ENCODE results near the gene RILPL1. TPM values are rescaled to one million over a fixed set of nuclear protein-coding genes. Genes with fewer than 3 reads are reported as not detected.

The RILPL1 gene
- polyA plus RNA-seq, 1 donor (not counting 4 experiments of a cell fraction or from before 2014, with no cell fraction given): 17.0 TPM

DNA sequence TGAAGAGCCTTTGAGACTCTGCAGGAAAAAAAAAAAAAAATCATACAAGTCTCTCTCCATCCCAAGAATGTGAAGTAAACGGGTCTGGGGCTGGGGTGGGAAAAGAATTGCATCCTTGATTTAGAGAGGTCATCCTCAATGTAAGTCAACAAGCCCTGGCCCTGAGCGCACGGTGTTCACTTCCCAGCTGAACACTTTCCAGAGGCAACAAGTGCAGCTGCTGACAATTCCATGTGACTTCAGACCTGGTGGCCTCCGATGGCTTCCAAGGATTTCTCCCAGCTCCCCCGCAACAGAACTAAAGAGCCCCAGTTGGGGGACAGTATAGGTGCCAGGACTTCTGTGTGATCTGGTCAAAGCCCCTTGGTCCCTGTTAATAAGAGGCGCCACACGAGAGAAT lies 2.4 kb downstream of the RILPL1 start:
- Histone ChIP-seq H3K79me2 (ENCODE audit: control insufficient read depth, insufficient read depth, low read length) (peaks cover 55% of the 10 kb centered on the region), H3K27me3 (ENCODE audit: control insufficient read depth, extremely low read depth, insufficient read depth, low read length) (no peaks in the 10 kb centered on the region), H3K36me3 (ENCODE audit: control insufficient read depth in 2 of 2, extremely low read depth in 1 of 2, insufficient read depth in 2 of 2, low read length in 2 of 2) (peaks cover 13 to 21% of the 10 kb centered on the region in 2 experiments), H3K9ac (ENCODE audit: control insufficient read depth, extremely low read depth, insufficient read depth, low read length) (no peak overlapping the region), H3K27ac (ENCODE audit: control insufficient read depth, insufficient read depth, low read length) (no peak overlapping the region), H4K20me1 (ENCODE audit: control insufficient read depth, extremely low read depth, insufficient read depth, low read length) (no peaks in the 10 kb centered on the region), H3K9me1 (ENCODE audit: control insufficient read depth, extremely low read depth, insufficient read depth, low read length) (peaks cover 2% of the 10 kb centered on the region), H3K4me1 (ENCODE audit: control insufficient read depth, extremely low read depth, insufficient read depth, low read length) (peaks cover 16% of the 10 kb centered on the region), H3K4me2 (ENCODE audit: control insufficient read depth, extremely low read depth, insufficient read depth, low read depth, low read length) (peak overlapping the region; percentile 66), H3K9me3 (ENCODE audit: control insufficient read depth, low read depth, low read length) (no peaks in the 10 kb centered on the region), H2AFZ (ENCODE audit: control insufficient read depth, low read length) (no peak overlapping the region), H3K4me3 (ENCODE audit: control insufficient read depth in 2 of 3, extremely low read depth in 1 of 3, insufficient read depth in 2 of 3, low read depth in 1 of 3, low read length in 3 of 3) (no peak overlapping the region)
- DNase-seq (ENCODE audit: low read depth, low spot score): no peak
- dilution Hi-C loops (cut with MboI; ENCODE audit: extremely low pct_ligation_motif_present, low sequenced_read_pairs): no loop called here
- FAIRE-seq: no peak
- TF ChIP-seq, protein P1, sequence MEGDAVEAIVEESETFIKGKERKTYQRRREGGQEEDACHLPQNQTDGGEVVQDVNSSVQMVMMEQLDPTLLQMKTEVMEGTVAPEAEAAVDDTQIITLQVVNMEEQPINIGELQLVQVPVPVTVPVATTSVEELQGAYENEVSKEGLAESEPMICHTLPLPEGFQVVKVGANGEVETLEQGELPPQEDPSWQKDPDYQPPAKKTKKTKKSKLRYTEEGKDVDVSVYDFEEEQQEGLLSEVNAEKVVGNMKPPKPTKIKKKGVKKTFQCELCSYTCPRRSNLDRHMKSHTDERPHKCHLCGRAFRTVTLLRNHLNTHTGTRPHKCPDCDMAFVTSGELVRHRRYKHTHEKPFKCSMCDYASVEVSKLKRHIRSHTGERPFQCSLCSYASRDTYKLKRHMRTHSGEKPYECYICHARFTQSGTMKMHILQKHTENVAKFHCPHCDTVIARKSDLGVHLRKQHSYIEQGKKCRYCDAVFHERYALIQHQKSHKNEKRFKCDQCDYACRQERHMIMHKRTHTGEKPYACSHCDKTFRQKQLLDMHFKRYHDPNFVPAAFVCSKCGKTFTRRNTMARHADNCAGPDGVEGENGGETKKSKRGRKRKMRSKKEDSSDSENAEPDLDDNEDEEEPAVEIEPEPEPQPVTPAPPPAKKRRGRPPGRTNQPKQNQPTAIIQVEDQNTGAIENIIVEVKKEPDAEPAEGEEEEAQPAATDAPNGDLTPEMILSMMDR (optimal IDR thresholded peaks at IDR 0.05 in 1 of 3, IDR thresholded peaks at IDR 0.05 in 1 of 3, conservative IDR thresholded peaks at IDR 0.05 in 1 of 3; ENCODE audit: extremely low read depth in 1 of 3, insufficient read depth in 2 of 3, low read length in 3 of 3): no peak
- no peak for TF ChIP-seq EZH2 (IDR thresholded peaks at IDR 0.05; ENCODE audit: low read length)

DNA sequence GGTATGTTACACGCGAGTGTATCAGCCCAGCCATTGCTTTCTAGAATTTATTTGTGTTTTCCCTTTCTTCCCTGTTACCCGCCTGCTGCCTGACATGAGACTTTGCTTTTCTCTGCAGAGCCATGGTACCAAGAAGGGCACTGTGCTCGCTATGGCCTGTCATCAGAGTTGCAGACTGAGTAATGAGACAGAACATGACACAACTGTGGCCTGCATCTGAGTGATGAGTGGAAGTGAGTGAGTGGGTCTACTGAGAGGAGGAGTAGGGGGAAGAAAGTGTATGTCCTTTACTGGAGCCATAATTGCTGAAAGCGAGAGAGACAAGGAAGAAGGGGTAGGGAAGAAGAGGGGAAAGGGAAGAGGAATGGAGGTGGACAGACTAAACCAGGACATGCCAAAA lies 2.9 kb downstream of the RILPL1 start:
- H3K9ac ChIP-seq (ENCODE audit: control insufficient read depth, extremely low read depth, insufficient read depth, low read length): no peak overlapping the region
- DNase-seq (ENCODE audit: low read depth, low spot score) (no peak), FAIRE-seq (no peak)
- dilution Hi-C loops (cut with MboI; ENCODE audit: extremely low pct_ligation_motif_present, low sequenced_read_pairs): no loop called here
- H3K4me3 ChIP-seq (ENCODE audit: control insufficient read depth in 2 of 3, extremely low read depth in 1 of 3, insufficient read depth in 2 of 3, low read depth in 1 of 3, low read length in 3 of 3): no peak overlapping the region
- H3K4me1 ChIP-seq (ENCODE audit: control insufficient read depth, extremely low read depth, insufficient read depth, low read length): peaks cover 16% of the 10 kb centered on the region
- peaks cover 2% of the 10 kb centered on the region for H3K9me1 ChIP-seq (ENCODE audit: control insufficient read depth, extremely low read depth, insufficient read depth, low read length)
- H3K27ac ChIP-seq (ENCODE audit: control insufficient read depth, insufficient read depth, low read length): no peak overlapping the region
- TF ChIP-seq, protein P1 (optimal IDR thresholded peaks at IDR 0.05 in 1 of 3, IDR thresholded peaks at IDR 0.05 in 1 of 3, conservative IDR thresholded peaks at IDR 0.05 in 1 of 3; ENCODE audit: extremely low read depth in 1 of 3, insufficient read depth in 2 of 3, low read length in 3 of 3): no peak
- TF ChIP-seq EZH2 (IDR thresholded peaks at IDR 0.05; ENCODE audit: low read length): no peak
- no peak overlapping the region for H3K4me2 ChIP-seq (ENCODE audit: control insufficient read depth, extremely low read depth, insufficient read depth, low read depth, low read length)
- H3K79me2 ChIP-seq (ENCODE audit: control insufficient read depth, insufficient read depth, low read length): peaks cover 55% of the 10 kb centered on the region
- H3K36me3 ChIP-seq (ENCODE audit: control insufficient read depth in 2 of 2, extremely low read depth in 1 of 2, insufficient read depth in 2 of 2, low read length in 2 of 2): peaks cover 13 to 21% of the 10 kb centered on the region in 2 experiments
- H3K9me3 ChIP-seq (ENCODE audit: control insufficient read depth, low read depth, low read length): no peaks in the 10 kb centered on the region
- no peaks in the 10 kb centered on the region for H4K20me1 ChIP-seq (ENCODE audit: control insufficient read depth, extremely low read depth, insufficient read depth, low read length)
- H2AFZ ChIP-seq (ENCODE audit: control insufficient read depth, low read length): no peak overlapping the region
- no peaks in the 10 kb centered on the region for H3K27me3 ChIP-seq (ENCODE audit: control insufficient read depth, extremely low read depth, insufficient read depth, low read length)
